IPS DF 19.7 (cell line): Measurements from ENCODE around the gene SRCIN1.
"Not testable (repeated sequence)": the region's sequence is repeated elsewhere in the genome, so short reads cannot be mapped to it uniquely, and the experiment has no call there.

ENCODE experiments used
- DNase-seq: peaks from one replicate; pipeline ENCODE4 v3.0.0-alpha.2; 2013; ENCODE audit warnings: low read depth, low spot score

The SRCIN1 gene

GRCh38 chr17:38545531-38546225, 60.1 kb downstream of the SRCIN1 start:
- no peak for DNase-seq

GRCh38 chr17:38544839-38545209, 60.9 kb downstream of the SRCIN1 start:
- DNase-seq, result no peak

- no peak for DNase-seq
These were observed 61.4 kb downstream of the SRCIN1 start for GRCh38 chr17:38544175-38544838.

GRCh38 chr17:38543403-38544174, 62.2 kb downstream of the SRCIN1 start:
- DNase-seq, result no peak

GRCh38 chr17:38542286-38542685, 63.5 kb downstream of the SRCIN1 start:
- no peak for DNase-seq

- DNase-seq, result no peak
These were observed 64.5 kb downstream of the SRCIN1 start for GRCh38 chr17:38541281-38541680.

- DNase-seq, result no peak
These were observed 65.2 kb downstream of the SRCIN1 start for GRCh38 chr17:38540514-38541045.

- no peak for DNase-seq
These were observed 66.4 kb downstream of the SRCIN1 start for GRCh38 chr17:38539386-38539785.

- no peak for DNase-seq
These were observed 66.8 kb downstream of the SRCIN1 start for GRCh38 chr17:38538906-38539305.

GRCh38 chr17:38536661-38537060, 69.1 kb downstream of the SRCIN1 start:
- no peak for DNase-seq

- no peak for DNase-seq
These were observed 69.9 kb downstream of the SRCIN1 start for GRCh38 chr17:38535886-38536285.

- no peak for DNase-seq
These were observed 71.3 kb downstream of the SRCIN1 start for GRCh38 chr17:38534498-38534885.

- DNase-seq, result no peak
These were observed 71.8 kb downstream of the SRCIN1 start for GRCh38 chr17:38533866-38534497.

- DNase-seq, result no peak
These were observed 72.5 kb downstream of the SRCIN1 start for GRCh38 chr17:38533241-38533640.

GRCh38 chr17:38532451-38532850, 73.3 kb downstream of the SRCIN1 start:
- no peak for DNase-seq

GRCh38 chr17:38531761-38532160, 74.0 kb downstream of the SRCIN1 start:
- not testable (repeated sequence) for DNase-seq

GRCh38 chr17:38530856-38531255, 74.9 kb downstream of the SRCIN1 start:
- DNase-seq, result not testable (repeated sequence)

GRCh38 chr17:38528141-38528540, 77.6 kb downstream of the SRCIN1 start:
- not testable (repeated sequence) for DNase-seq

- DNase-seq, result not testable (repeated sequence)
These were observed 79.2 kb downstream of the SRCIN1 start for GRCh38 chr17:38526526-38526925.

- no peak for DNase-seq
These were observed 93.2 kb downstream of the SRCIN1 start for GRCh38 chr17:38512473-38513058.
